Stimulated activated CD4-positive, alpha-beta T cell treated with anti-CD3 and anti-CD28 coated beads, TNF-alpha, amount 100 ng/mL, for 48 hours (primary cell): ENCODE data around the gene NFATC3.

Source experiments
- DNase-seq, 3 donors: peaks; one replicate each; pipeline ENCODE4 v3.0.0-alpha.2; 2020; ENCODE audit warnings: low read depth in 3 of 3

Gene NFATC3

GRCh38 chr16:68272507-68273209 is 187.5 kb downstream of the NFATC3 start:
- DNase-seq: no peak

DNA sequence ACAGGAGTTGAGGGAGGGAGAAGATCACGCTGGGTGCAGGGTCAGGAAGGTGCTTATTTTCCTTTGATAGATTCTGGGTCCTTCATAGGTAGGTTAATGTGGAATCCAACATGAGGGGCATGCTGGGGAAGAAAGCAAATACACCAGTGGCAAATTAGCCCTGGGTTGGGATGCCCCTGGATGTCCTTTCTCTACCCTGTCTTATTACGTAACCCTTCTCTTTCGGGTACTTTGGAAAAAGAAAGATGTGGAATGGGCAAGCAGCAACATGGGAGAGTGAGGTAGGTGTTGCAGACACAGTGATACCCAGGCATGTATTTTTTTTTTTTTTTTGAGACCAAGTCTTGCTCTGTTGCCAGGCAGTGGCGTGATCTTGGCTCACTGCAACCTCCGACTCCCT is 188.3 kb downstream of the NFATC3 start:
- DNase-seq: no peak

DNA sequence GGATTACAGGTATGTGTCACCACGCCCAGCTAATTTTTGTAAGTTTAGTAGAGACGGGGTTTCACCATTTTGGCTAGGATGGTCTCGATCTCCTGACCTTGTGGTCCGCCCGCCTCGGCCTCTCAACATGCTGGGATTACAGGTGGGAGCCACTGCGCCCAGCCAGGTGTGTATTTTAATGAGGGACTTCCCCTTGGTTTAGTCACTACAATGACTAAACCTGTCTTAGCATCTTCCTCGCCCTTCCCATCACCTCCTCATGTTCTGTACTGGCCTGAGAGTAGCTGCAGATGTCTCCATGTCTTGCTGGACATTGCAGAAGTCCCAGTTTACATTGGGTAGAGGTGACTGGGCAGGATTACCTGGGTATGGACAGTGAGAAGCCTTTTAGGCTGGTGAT is 188.7 kb downstream of the NFATC3 start:
- DNase-seq: no peak

- no peak for DNase-seq
Measured at GRCh38 chr16:68274441-68274840, 189.3 kb downstream of the NFATC3 start.

DNA sequence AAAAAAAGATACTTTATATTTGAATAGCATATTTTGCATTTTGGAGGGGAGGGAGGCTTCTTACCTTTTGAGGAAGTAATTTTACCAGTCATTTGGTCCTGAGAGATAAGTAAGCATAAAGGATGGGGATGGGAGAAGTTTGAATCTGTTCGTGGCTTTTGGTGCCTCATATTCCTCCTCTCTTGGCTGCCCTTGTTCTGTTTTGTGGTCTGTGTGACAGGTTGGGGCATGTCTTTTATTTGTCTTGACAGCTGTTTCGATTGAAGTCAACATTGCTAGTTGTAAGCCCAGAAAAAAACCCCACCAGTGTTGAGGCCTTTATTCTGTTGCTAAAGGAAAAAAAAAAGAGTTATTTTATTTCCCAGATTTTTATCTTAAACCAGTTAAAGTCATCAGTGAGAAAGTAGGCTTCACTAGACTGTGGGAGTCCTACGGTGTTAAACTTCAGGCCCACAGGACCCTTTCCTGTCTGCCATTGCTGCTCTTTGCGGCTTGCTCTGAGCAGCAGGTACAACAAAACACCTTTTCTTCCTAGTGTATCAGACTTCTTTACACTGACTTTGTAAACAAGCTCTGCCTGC is 190.5 kb downstream of the NFATC3 start:
- no peak for DNase-seq

DNA sequence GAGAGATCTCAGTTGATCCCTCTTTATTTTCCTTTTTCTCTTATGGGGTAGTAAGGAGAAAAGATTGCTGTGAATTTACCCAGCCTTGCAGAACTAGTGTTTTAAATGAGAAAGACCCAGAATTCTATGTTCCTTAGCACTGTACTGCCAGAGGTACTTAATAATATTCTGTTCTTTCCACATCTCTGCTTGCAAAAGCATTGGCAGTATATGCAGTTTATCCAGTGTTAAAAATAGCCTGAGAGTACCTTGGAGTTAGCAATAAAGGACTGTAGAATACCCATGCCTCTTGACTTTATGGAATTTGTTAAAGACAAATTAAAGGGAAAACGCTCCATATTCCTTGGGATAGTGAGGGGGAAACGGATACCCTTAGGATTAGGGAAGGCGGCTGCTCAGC is 191.1 kb downstream of the NFATC3 start:
- no peak for DNase-seq
